D721Med (cell line): ENCODE measurements around the gene CCDC12.
A peak's percentile ranks its signal among the peaks of the same experiment; 100 is the strongest.
"Not testable (repeated sequence)": the region's sequence is repeated elsewhere in the genome, so short reads cannot be mapped to it uniquely, and the experiment has no call there.

Experiments
- DNase-seq: peaks from one replicate; pipeline ENCODE4 v3.0.0; 2011; ENCODE audit warnings: low spot score; ENCODE audit not compliant: insufficient read length
- FAIRE-seq: peaks from 2 replicates; lab custom pipeline; 2011; peaks lifted over from hg19 to GRCh38; lab: Jason Lieb, UNC
- TF ChIP-seq, protein P1 (sequence below): IDR thresholded peaks from 2 replicates; pipeline ENCODE4 v1.5.1; 2012; ENCODE audit warnings: mild to moderate bottlenecking, control low read depth; ENCODE audit not compliant: insufficient read depth; ENCODE audit errors: missing control alignments

Gene CCDC12

DNA sequence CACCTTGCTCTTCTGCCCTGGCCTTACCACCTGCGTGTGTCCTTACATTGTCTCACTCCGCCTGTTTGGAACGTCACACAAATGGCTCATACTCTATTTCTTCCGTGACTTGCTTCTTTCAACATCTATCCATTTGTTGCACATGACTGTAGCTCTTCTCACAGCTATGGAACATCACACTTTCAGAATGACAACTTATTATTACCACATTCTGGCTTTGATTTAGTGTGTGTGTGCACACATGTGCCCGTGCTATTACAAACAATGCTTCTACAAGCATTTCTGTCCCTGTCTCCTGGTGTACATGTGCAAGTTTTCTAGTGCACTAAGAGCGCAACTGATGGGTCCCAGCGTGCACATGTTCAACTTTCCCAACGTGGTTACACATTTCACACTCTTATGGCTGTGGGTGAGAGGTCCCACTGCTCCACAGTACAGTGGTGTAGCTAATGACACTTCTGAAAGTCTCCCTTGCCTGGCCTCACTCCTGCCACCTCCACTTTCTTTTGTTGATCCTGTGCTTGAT is 61.2 kb downstream of the CCDC12 start:
- FAIRE-seq, result no peak
- DNase-seq, result no peak
- TF ChIP-seq, protein P1, sequence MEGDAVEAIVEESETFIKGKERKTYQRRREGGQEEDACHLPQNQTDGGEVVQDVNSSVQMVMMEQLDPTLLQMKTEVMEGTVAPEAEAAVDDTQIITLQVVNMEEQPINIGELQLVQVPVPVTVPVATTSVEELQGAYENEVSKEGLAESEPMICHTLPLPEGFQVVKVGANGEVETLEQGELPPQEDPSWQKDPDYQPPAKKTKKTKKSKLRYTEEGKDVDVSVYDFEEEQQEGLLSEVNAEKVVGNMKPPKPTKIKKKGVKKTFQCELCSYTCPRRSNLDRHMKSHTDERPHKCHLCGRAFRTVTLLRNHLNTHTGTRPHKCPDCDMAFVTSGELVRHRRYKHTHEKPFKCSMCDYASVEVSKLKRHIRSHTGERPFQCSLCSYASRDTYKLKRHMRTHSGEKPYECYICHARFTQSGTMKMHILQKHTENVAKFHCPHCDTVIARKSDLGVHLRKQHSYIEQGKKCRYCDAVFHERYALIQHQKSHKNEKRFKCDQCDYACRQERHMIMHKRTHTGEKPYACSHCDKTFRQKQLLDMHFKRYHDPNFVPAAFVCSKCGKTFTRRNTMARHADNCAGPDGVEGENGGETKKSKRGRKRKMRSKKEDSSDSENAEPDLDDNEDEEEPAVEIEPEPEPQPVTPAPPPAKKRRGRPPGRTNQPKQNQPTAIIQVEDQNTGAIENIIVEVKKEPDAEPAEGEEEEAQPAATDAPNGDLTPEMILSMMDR, result no peak

DNA sequence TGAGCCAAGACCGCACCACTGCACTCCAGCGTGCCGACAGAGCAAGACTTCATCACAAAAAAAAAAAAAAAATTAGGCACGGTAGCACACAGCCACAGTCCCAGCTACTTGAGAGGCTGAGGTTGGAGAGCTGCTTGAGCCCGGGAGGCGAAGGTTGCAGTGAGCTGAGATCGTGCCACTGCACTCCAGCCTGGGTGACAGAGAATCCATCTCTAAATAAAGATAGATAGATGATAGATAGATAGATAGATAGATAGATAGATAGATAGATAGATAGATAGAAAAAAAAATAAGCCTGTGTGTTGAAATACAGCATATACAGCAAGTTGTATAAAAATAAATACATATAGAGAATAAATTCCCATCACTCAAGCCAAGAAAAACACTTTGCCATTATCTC is 61.7 kb downstream of the CCDC12 start:
- DNase-seq (no peak), FAIRE-seq (no peak)
- TF ChIP-seq, protein P1, result no peak

DNA sequence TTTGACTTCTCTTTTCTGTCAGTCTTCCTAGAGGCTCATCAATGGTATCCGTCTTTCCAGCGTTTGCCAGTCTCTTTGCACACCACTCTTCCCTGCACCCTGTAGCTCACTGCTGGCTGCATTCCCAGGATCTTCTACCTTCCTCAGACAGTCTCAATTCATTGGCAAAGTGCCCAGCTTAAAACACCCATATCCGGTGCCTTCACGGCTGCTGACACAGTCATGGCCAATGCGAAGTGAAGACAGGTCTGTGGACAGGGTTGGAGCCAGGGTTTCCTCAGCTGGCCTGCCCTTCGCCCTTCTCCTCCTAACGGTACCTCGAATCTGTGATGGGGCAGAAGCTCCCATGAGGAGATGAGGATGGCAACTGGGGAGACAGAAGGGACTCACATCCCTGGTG is 62.9 kb downstream of the CCDC12 start:
- DNase-seq (no peak), FAIRE-seq (no peak)
- TF ChIP-seq, protein P1, result no peak

DNA sequence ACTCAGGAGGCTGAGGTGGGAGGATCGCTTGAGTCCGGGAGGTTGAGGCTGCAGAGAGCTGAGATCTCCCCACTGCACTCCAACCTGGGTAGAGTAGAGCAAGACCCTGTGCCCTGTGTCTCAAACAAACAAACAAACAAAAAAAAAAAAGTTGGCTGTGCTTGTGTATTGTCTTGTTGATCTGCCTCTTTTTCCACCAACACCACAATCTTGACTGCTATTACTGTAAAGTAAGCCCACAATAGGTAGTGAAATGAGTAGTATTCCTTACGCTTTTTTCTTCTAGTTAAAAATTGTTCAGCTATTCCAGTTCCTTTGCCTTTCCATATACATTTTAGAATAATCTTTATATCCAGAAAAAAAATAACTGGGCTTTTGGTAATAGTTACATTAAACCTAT is 63.6 kb downstream of the CCDC12 start:
- no peak for FAIRE-seq
- no peak for DNase-seq
- TF ChIP-seq, protein P1, result no peak

DNA sequence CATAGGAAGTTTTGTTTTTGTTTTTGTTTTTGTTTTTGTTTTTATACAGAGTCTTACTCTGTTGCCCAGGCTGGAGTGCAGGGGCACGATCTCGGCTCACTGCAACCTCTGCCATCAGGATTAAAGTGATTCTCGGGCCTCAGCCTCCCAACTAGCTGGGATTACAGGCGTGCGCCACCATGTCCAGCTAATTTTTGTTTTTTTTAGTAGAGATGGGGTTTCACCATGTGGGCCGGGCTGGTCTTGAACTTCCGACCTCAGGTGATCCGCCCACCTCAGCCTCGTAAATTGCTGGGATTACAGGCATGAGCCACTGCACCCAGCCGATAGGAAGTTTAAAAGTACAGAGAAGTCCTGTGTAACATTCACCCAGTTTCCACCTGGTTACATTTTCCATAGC is 65.6 kb downstream of the CCDC12 start:
- DNase-seq, FAIRE-seq: not testable (repeated sequence)

DNA sequence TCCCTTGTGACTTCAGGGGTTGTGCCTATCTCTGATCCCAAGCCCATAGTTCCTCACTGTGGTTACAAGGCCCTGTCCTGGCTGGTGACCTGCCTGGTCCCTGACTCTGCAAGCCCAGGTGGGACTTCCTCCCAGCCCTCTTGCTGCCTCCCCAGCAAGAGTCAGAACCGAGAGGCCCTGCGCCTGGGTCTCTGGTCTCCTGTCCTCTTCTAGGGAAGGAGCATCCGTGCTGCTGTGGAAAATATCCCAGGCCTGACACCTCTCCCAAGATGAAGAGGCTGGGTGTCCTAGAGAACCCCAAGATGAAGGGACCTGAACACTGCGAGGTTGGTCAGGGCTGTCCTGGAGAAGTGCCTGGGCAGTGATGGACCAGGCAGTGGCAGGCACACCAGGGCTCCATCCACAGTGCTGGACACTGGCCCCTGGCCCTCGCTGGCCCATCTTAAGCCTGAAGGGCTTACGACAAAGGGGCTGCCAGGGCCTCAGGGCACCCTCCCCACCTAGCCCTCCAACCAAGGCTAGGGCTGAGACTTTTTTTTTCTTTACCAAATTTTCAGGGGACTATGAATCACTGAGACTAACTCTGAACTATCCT is 66.3 kb downstream of the CCDC12 start:
- DNase-seq (no peak), FAIRE-seq (no peak)
- TF ChIP-seq, protein P1, result no peak

DNA sequence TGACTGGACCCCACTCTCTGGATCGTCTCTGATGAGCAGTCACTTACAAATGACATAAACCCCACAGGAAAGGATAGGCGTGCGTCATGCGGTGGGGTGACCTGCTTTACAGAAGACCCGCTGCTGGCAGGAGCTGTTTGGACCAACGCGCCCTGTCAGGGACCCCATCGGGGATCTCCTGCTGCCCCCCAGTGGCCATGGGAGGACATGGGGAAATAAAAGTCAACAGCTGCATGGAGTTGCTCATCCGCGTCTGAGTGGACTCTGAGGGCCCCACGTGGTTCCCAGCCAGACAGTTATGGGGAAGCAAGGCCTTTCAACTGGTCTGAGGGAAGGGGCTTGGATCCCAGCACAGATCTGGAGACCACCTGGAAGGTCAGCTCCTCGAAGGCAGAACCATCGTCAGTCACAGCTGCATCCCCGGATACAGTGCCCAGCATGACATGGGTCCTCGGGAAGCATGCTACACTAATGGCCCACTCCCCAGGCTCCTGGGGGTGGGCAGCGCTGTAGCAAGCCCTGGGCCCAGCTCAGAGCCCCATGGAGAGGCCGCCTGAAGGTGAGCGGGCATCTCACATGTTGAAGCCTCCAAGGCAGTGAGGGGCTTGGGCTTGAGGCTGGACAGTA is 66.9 kb downstream of the CCDC12 start:
- DNase-seq (peak; percentile 97), FAIRE-seq (no peak)
- TF ChIP-seq, protein P1, result peak; percentile 88
